ENCODE measurements around the gene KCTD1.

KCTD1 gene

DNA sequence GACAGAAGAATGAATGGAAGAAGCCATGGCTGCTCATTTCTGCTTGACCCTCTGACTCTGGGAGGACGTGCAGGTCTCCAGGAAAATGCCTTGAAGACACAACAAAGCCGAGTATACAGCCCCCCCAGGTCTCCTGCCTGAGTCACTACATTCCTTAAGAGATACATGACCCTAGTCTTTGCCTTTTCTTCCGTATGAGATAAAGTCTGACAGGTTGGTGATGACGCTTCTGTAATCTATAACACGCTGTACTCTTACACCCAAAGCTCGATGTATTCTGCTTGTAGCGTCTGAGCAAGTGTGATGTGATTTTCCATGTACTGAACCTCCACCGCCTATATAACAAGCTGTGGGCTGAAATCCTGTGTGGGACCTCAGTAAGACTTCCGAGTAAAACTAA, 77.3 kb downstream of the KCTD1 start:
- Histone ChIP-seq H3K4me3 (ENCODE audit: insufficient read depth, low read depth, low read length, poor library complexity, severe bottlenecking) (no peak overlapping the region), H3K27ac (ENCODE audit: insufficient read depth, low read length, poor library complexity, severe bottlenecking) (no peak overlapping the region), H3K36me3 (ENCODE audit: control insufficient read depth, insufficient read depth, low read length) (no peaks in the 10 kb centered on the region), H3K4me1 (ENCODE audit: control insufficient read depth, insufficient read depth, low read length, poor library complexity, severe bottlenecking) (no peaks in the 10 kb centered on the region), H3K27me3 (replicated peaks; ENCODE audit: control insufficient read depth, insufficient read depth, low read length, poor library complexity, severe bottlenecking) (no peaks in the 10 kb centered on the region), H3K9me3 (ENCODE audit: control insufficient read depth, low read length) (no peaks in the 10 kb centered on the region)
- no peak for DNase-seq

DNA sequence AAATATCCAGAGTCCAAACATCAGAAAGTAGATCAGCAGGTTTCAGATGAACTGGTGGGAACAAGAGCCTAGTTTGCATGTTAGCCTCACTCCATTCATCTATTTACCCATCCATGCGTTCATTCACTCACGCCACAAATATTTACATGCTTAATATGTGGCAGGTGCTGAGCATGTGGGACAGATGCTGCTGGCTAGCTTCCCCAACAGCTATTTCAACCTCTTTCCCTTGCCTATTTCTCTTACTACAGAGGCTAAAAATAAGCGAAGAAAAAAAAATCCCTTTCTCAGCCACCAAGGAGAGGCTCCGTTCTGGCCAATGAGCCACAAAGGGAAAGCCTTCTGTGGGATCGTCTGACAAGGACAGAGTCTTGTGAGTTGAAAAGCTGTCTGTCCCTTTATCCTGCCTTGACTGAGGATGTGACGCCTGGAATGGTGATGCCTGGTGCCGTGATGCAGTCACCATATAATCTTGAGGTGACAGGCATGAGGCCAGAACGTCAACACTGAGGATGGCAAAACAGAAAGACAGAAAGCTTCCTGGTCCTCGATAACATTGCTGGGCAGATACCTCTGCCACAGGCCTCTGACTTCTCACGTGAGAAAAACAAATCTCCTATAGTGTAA, 78.2 kb downstream of the KCTD1 start:
- Histone ChIP-seq H3K4me1 (ENCODE audit: control insufficient read depth, insufficient read depth, low read length, poor library complexity, severe bottlenecking) (no peaks in the 10 kb centered on the region), H3K9me3 (ENCODE audit: control insufficient read depth, low read length) (no peaks in the 10 kb centered on the region), H3K36me3 (ENCODE audit: control insufficient read depth, insufficient read depth, low read length) (no peaks in the 10 kb centered on the region), H3K4me3 (ENCODE audit: insufficient read depth, low read depth, low read length, poor library complexity, severe bottlenecking) (no peak overlapping the region), H3K27me3 (replicated peaks; ENCODE audit: control insufficient read depth, insufficient read depth, low read length, poor library complexity, severe bottlenecking) (no peaks in the 10 kb centered on the region), H3K27ac (ENCODE audit: insufficient read depth, low read length, poor library complexity, severe bottlenecking) (no peak overlapping the region)
- no peak for DNase-seq

DNA sequence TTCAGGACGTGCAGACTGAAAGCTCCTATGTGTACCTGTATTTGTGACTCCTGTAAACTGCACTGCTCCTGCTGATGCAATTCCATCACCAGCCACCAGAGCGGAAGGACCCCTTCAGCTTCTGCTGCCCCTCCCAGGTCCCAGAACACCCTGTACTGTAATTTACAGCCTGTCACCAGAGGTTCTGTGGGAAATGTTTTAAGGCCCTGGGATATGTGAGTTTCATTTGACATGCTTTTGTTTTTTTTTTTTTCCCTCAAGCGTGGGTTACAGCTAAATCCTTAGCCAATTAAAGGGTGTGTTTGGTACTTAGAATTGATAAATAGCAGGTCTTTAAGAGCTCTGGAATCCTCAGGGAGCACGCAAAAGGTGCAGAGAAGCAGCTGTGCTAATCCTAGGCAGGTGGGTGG, 79.4 kb downstream of the KCTD1 start:
- H3K9me3 ChIP-seq (ENCODE audit: control insufficient read depth, low read length) = no peaks in the 10 kb centered on the region
- DNase-seq = no peak
- no peak overlapping the region for H3K27ac ChIP-seq (ENCODE audit: insufficient read depth, low read length, poor library complexity, severe bottlenecking)
- H3K36me3 ChIP-seq (ENCODE audit: control insufficient read depth, insufficient read depth, low read length) = no peaks in the 10 kb centered on the region
- H3K4me3 ChIP-seq (ENCODE audit: insufficient read depth, low read depth, low read length, poor library complexity, severe bottlenecking) = no peak overlapping the region
- no peaks in the 10 kb centered on the region for H3K27me3 ChIP-seq (replicated peaks; ENCODE audit: control insufficient read depth, insufficient read depth, low read length, poor library complexity, severe bottlenecking)
- no peaks in the 10 kb centered on the region for H3K4me1 ChIP-seq (ENCODE audit: control insufficient read depth, insufficient read depth, low read length, poor library complexity, severe bottlenecking)

DNA sequence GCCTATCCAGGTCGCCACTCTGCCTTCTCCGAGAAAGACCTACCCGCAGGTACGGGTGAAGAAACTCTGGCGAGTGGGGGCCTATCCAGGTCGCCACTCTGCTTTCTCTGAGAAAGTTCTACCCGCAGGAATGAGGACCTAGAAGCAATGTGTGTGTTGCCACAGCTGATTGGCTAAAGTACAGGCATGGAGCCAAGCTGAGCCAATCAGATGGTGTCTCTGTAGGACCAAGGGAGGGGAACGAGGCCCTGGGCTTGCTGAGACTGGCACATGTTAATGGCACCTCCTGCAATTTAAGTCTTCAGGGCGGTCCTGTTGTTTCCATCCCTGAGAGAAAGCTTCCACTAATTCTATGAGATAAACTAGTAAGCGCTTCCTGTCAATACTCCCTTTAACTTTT, 82.3 kb downstream of the KCTD1 start:
- DNase-seq = no peak
- H3K36me3 ChIP-seq (ENCODE audit: control insufficient read depth, insufficient read depth, low read length) = no peaks in the 10 kb centered on the region
- no peak overlapping the region for H3K27ac ChIP-seq (ENCODE audit: insufficient read depth, low read length, poor library complexity, severe bottlenecking)

DNA sequence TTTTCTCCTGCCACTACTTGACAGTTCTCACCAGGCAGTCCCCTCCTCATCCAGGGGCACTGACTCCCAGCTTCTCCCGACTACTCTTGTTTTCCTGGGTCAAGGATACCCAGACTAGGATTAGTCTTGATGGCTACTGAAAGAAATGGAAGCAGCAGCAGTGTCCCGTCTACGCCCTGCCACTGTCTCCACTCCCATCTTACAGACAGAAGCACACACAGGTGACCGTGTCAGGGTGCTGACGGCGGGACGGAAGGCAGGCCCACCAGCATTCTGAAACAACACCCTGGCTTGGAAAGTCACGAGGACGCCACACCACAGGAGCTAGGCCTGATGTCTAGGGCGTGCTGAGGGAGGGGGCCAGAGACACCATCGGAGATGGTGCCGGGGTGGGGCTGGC, 82.9 kb downstream of the KCTD1 start:
- Histone ChIP-seq H3K27ac (ENCODE audit: insufficient read depth, low read length, poor library complexity, severe bottlenecking) (no peak overlapping the region), H3K4me1 (ENCODE audit: control insufficient read depth, insufficient read depth, low read length, poor library complexity, severe bottlenecking) (no peaks in the 10 kb centered on the region), H3K4me3 (ENCODE audit: insufficient read depth, low read depth, low read length, poor library complexity, severe bottlenecking) (no peak overlapping the region), H3K9me3 (ENCODE audit: control insufficient read depth, low read length) (no peaks in the 10 kb centered on the region), H3K36me3 (ENCODE audit: control insufficient read depth, insufficient read depth, low read length) (no peaks in the 10 kb centered on the region), H3K27me3 (replicated peaks; ENCODE audit: control insufficient read depth, insufficient read depth, low read length, poor library complexity, severe bottlenecking) (no peaks in the 10 kb centered on the region)
- no peak for DNase-seq

More for the DNA sequence above, 82.3 kb downstream of the KCTD1 start:
- Histone ChIP-seq H3K9me3 (ENCODE audit: control insufficient read depth, low read length) (no peaks in the 10 kb centered on the region), H3K27me3 (replicated peaks; ENCODE audit: control insufficient read depth, insufficient read depth, low read length, poor library complexity, severe bottlenecking) (no peaks in the 10 kb centered on the region), H3K4me1 (ENCODE audit: control insufficient read depth, insufficient read depth, low read length, poor library complexity, severe bottlenecking) (no peaks in the 10 kb centered on the region), H3K4me3 (ENCODE audit: insufficient read depth, low read depth, low read length, poor library complexity, severe bottlenecking) (no peak overlapping the region)

DNA sequence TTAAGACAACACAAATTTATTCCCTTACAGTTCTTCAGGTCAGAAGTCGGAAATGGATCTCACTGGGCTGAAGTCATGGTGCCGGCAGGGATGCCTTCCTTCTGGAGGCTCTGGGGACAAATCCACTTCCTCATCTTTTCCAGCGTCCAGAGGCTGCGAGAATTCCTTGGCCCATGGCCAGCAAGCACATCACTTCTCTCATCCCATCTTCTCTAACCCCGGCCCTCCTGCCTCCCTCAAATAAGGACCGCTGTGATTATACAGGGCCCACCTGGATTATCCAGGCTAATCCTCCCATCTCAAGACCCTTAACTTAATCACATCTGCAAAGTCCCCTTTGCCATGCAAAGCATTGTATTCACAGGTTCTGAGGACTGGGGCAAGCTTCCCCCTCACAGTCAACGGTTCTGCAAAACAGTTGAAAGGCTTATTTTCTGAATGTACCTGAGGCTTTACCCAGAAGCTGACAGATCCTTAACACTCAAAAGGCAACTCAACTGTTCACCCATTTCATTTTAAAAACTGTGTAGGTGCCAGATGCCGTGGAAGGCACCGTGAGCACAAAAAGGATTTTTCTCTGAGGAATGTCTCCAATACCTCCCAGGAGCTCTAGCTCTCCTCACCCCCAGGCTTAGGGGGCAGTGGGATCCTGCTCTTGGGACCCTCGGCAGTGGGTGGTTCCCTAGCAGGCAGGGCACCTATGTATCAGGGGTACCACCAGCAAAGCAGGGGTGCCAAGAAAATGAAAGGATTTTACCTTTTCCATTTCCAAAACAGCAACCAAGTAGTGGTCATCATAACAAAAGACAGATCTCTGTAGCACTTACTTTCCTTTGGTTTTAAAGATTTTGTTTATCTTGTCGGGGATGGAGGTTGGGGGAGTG, 84.0 kb downstream of the KCTD1 start:
- H3K4me1 ChIP-seq (ENCODE audit: control insufficient read depth, insufficient read depth, low read length, poor library complexity, severe bottlenecking) = no peaks in the 10 kb centered on the region
- H3K9me3 ChIP-seq (ENCODE audit: control insufficient read depth, low read length) = no peaks in the 10 kb centered on the region
- H3K4me3 ChIP-seq (ENCODE audit: insufficient read depth, low read depth, low read length, poor library complexity, severe bottlenecking) = no peak overlapping the region
- DNase-seq = no peak
- no peak overlapping the region for H3K27ac ChIP-seq (ENCODE audit: insufficient read depth, low read length, poor library complexity, severe bottlenecking)
- no peaks in the 10 kb centered on the region for H3K36me3 ChIP-seq (ENCODE audit: control insufficient read depth, insufficient read depth, low read length)
- no peaks in the 10 kb centered on the region for H3K27me3 ChIP-seq (replicated peaks; ENCODE audit: control insufficient read depth, insufficient read depth, low read length, poor library complexity, severe bottlenecking)

DNA sequence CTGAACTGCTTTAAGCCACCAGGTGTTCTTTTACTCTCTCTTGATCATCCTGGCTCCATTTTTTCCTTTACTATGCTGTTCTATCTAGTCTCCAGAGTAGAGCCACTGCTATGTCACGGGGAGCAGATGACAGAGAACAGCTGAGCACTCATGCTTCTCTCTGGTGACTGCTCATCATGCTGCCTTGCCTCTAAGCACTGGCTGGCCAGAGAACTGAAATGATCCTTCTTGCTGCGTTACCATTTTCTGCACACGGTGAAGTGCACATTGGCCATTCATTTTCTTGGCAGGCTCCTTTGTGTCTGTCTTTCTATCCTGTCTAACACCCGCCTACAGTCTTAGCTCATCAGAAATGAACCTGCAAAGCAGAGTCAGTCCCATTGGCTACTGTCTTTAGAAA, 86.0 kb downstream of the KCTD1 start:
- H3K4me1 ChIP-seq (ENCODE audit: control insufficient read depth, insufficient read depth, low read length, poor library complexity, severe bottlenecking) = no peaks in the 10 kb centered on the region
- H3K9me3 ChIP-seq (ENCODE audit: control insufficient read depth, low read length) = no peaks in the 10 kb centered on the region
- H3K27me3 ChIP-seq (replicated peaks; ENCODE audit: control insufficient read depth, insufficient read depth, low read length, poor library complexity, severe bottlenecking) = no peaks in the 10 kb centered on the region
- DNase-seq = no peak
- no peak overlapping the region for H3K4me3 ChIP-seq (ENCODE audit: insufficient read depth, low read depth, low read length, poor library complexity, severe bottlenecking)
- no peak overlapping the region for H3K27ac ChIP-seq (ENCODE audit: insufficient read depth, low read length, poor library complexity, severe bottlenecking)
- no peaks in the 10 kb centered on the region for H3K36me3 ChIP-seq (ENCODE audit: control insufficient read depth, insufficient read depth, low read length)

DNA sequence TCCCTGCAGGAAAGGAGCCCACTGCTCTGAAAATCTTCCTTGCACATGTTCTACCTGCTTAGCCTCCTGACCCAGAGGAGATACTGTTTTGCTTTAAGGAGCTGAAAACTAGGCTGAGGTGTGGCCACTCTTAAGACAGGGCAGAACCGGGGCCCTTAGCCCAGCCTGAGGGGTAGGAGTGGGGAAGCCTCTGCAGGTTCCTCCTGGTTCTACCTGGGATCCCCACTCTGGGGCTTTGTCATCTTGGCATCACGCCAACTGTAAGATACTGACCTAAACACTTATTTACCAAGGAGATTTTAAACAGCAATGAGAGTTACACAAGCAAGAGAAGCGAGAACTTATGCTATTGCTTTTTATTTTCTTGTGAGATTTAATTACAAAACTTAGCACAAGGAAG, 86.9 kb downstream of the KCTD1 start:
- H3K4me1 ChIP-seq (ENCODE audit: control insufficient read depth, insufficient read depth, low read length, poor library complexity, severe bottlenecking) = no peaks in the 10 kb centered on the region
- H3K27me3 ChIP-seq (replicated peaks; ENCODE audit: control insufficient read depth, insufficient read depth, low read length, poor library complexity, severe bottlenecking) = no peaks in the 10 kb centered on the region
- H3K9me3 ChIP-seq (ENCODE audit: control insufficient read depth, low read length) = no peaks in the 10 kb centered on the region
- DNase-seq = no peak
- H3K4me3 ChIP-seq (ENCODE audit: insufficient read depth, low read depth, low read length, poor library complexity, severe bottlenecking) = no peak overlapping the region
- H3K36me3 ChIP-seq (ENCODE audit: control insufficient read depth, insufficient read depth, low read length) = no peaks in the 10 kb centered on the region
- no peak overlapping the region for H3K27ac ChIP-seq (ENCODE audit: insufficient read depth, low read length, poor library complexity, severe bottlenecking)

DNA sequence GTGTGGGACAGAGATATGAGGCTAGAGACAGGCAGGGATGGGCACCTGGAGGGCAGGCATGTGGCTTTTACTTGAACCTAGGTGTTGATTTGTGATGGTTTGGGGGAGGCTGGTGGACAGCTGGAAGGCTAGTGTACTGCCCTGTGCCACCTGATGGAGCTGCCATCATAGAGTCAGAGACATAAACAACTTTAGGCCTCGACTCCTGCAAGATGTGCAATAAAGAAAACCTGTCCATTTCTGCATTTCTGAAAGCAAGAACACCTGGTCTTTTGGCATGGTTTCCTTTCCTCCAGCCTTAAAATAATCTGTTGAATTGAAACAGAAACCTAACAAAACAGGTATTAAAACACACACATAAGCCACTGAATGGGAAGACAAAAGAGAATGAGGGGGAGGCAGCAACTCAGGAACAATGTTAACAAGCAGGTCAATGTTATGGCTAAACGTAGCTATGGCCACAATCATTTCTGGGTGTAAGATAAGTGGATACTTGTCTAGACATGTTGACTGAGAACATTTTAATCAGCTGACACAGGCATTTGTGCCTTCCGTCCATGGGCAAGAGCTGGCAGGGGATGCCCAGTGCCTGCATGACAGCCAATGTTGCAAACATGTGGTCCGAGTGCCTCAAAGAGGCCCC, 87.8 kb downstream of the KCTD1 start:
- no peak overlapping the region for H3K27ac ChIP-seq (ENCODE audit: insufficient read depth, low read length, poor library complexity, severe bottlenecking)

DNA sequence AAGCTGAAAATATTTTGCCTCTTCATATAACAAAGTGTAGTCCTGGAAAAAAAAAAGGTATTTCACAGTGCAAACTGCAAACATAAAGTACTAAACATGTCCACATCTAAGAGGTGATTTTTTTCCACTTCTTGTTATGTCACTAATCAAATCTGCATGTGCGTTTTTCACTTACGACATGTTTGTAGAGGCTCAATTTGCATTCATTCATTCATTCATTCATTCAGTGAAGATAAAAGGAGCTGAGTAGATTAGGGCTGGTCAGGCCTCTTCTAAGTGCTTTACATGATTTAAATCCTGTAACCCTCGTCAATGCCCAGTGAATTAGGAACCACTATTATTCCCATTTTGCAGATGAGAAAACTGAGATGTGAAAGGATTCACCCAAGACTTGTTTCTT, 88.5 kb downstream of the KCTD1 start:
- Histone ChIP-seq H3K27me3 (replicated peaks; ENCODE audit: control insufficient read depth, insufficient read depth, low read length, poor library complexity, severe bottlenecking) (no peaks in the 10 kb centered on the region), H3K27ac (ENCODE audit: insufficient read depth, low read length, poor library complexity, severe bottlenecking) (no peak overlapping the region), H3K4me1 (ENCODE audit: control insufficient read depth, insufficient read depth, low read length, poor library complexity, severe bottlenecking) (no peaks in the 10 kb centered on the region), H3K9me3 (ENCODE audit: control insufficient read depth, low read length) (no peaks in the 10 kb centered on the region), H3K4me3 (ENCODE audit: insufficient read depth, low read depth, low read length, poor library complexity, severe bottlenecking) (no peak overlapping the region), H3K36me3 (ENCODE audit: control insufficient read depth, insufficient read depth, low read length) (no peaks in the 10 kb centered on the region)
- DNase-seq = no peak

More for the DNA sequence above, 87.8 kb downstream of the KCTD1 start:
- no peak overlapping the region for H3K4me3 ChIP-seq (ENCODE audit: insufficient read depth, low read depth, low read length, poor library complexity, severe bottlenecking)
- H3K36me3 ChIP-seq (ENCODE audit: control insufficient read depth, insufficient read depth, low read length) = no peaks in the 10 kb centered on the region
- no peak for DNase-seq
- no peaks in the 10 kb centered on the region for H3K4me1 ChIP-seq (ENCODE audit: control insufficient read depth, insufficient read depth, low read length, poor library complexity, severe bottlenecking)
- H3K27me3 ChIP-seq (replicated peaks; ENCODE audit: control insufficient read depth, insufficient read depth, low read length, poor library complexity, severe bottlenecking) = no peaks in the 10 kb centered on the region
- no peaks in the 10 kb centered on the region for H3K9me3 ChIP-seq (ENCODE audit: control insufficient read depth, low read length)
